ENCODE data around the gene POU2F1.

POU2F1 gene

GRCh38 chr1:167362638-167363037 is 142.0 kb downstream of the POU2F1 start:
- H3K9me2 ChIP-seq (replicated peaks; ENCODE audit: insufficient read depth, low read length) = no peaks in the 10 kb centered on the region
- H2AFZ ChIP-seq (ENCODE audit: low read length) = no peak overlapping the region
- no peaks in the 10 kb centered on the region for H3K4me1 ChIP-seq (ENCODE audit: low read length)
- H3K4me2 ChIP-seq (ENCODE audit: low read depth, low read length) = no peak overlapping the region
- no peak overlapping the region for H3K9ac ChIP-seq (ENCODE audit: low read length)
- peaks cover 36% of the 10 kb centered on the region for H3K79me2 ChIP-seq (ENCODE audit: low read length)
- H3K36me3 ChIP-seq (replicated peaks; ENCODE audit: insufficient read depth, low read length) = no peaks in the 10 kb centered on the region
- no peaks in the 10 kb centered on the region for H3F3A ChIP-seq (ENCODE audit: insufficient read depth, low read length)
- TF ChIP-seq EZH2 (optimal IDR thresholded peaks at IDR 0.05; ENCODE audit: low read depth, low read length) = no peak
- TF ChIP-seq EZH2phosphoT487 (IDR thresholded peaks at IDR 0.05; ENCODE audit: low read length) = no peak
- TF ChIP-seq, protein P1, sequence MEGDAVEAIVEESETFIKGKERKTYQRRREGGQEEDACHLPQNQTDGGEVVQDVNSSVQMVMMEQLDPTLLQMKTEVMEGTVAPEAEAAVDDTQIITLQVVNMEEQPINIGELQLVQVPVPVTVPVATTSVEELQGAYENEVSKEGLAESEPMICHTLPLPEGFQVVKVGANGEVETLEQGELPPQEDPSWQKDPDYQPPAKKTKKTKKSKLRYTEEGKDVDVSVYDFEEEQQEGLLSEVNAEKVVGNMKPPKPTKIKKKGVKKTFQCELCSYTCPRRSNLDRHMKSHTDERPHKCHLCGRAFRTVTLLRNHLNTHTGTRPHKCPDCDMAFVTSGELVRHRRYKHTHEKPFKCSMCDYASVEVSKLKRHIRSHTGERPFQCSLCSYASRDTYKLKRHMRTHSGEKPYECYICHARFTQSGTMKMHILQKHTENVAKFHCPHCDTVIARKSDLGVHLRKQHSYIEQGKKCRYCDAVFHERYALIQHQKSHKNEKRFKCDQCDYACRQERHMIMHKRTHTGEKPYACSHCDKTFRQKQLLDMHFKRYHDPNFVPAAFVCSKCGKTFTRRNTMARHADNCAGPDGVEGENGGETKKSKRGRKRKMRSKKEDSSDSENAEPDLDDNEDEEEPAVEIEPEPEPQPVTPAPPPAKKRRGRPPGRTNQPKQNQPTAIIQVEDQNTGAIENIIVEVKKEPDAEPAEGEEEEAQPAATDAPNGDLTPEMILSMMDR (IDR thresholded peaks at IDR 0.05; ENCODE audit: low read length) = no peak
- H3K4me3 ChIP-seq (ENCODE audit: low read length) = no peak overlapping the region
- H3K27me3 ChIP-seq (replicated peaks; ENCODE audit: insufficient read depth, low read length) = no peaks in the 10 kb centered on the region
- no peak overlapping the region for H3K27ac ChIP-seq (ENCODE audit: low read length)
- no peak for DNase-seq
- no peaks in the 10 kb centered on the region for H3K9me3 ChIP-seq (replicated peaks; ENCODE audit: insufficient read depth, low read length)
- H4K20me1 ChIP-seq (ENCODE audit: insufficient read depth, low read length) = no peaks in the 10 kb centered on the region

DNA sequence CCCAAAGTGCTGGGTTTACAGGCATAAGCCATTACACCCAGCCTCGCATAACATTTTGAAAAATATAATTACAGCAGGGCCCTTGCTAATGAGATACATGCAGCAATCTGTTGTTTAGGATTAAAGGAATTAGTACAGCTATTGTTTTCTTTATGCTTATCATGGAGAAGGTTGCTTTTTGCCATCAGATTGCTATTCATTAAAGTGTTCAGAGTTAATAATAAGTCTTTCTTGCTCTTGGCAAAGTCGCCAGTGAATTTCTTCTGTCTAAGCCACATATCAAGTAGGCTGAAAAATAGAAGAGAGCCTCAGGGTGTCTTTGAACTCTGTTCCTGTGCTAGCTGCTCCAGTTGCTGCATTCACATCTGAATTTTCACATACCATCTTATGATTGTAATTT is 144.1 kb downstream of the POU2F1 start:
- Histone ChIP-seq H3K4me1 (ENCODE audit: low read length) (no peaks in the 10 kb centered on the region), H3K9me3 (replicated peaks; ENCODE audit: insufficient read depth, low read length) (no peaks in the 10 kb centered on the region), H3K79me2 (ENCODE audit: low read length) (peaks cover 27% of the 10 kb centered on the region), H3F3A (ENCODE audit: insufficient read depth, low read length) (no peaks in the 10 kb centered on the region), H3K9me2 (replicated peaks; ENCODE audit: insufficient read depth, low read length) (no peaks in the 10 kb centered on the region), H3K4me2 (ENCODE audit: low read depth, low read length) (no peak overlapping the region), H2AFZ (ENCODE audit: low read length) (no peak overlapping the region), H3K27me3 (replicated peaks; ENCODE audit: insufficient read depth, low read length) (no peaks in the 10 kb centered on the region), H4K20me1 (ENCODE audit: insufficient read depth, low read length) (no peaks in the 10 kb centered on the region), H3K4me3 (ENCODE audit: low read length) (no peak overlapping the region), H3K27ac (ENCODE audit: low read length) (no peak overlapping the region), H3K9ac (ENCODE audit: low read length) (no peak overlapping the region), H3K36me3 (replicated peaks; ENCODE audit: insufficient read depth, low read length) (no peaks in the 10 kb centered on the region)
- no peak for DNase-seq
- TF ChIP-seq EZH2phosphoT487 (IDR thresholded peaks at IDR 0.05; ENCODE audit: low read length) (no peak), EZH2 (optimal IDR thresholded peaks at IDR 0.05; ENCODE audit: low read depth, low read length) (no peak)
- TF ChIP-seq, protein P1 (IDR thresholded peaks at IDR 0.05; ENCODE audit: low read length) = no peak

- TF ChIP-seq EZH2phosphoT487 (IDR thresholded peaks at IDR 0.05; ENCODE audit: low read length) = no peak
- no peak for TF ChIP-seq EZH2 (optimal IDR thresholded peaks at IDR 0.05; ENCODE audit: low read depth, low read length)
- TF ChIP-seq, protein P1 (IDR thresholded peaks at IDR 0.05; ENCODE audit: low read length) = no peak
- Histone ChIP-seq H3K79me2 (ENCODE audit: low read length) (peaks cover 22% of the 10 kb centered on the region), H3K4me1 (ENCODE audit: low read length) (no peaks in the 10 kb centered on the region), H3K4me3 (ENCODE audit: low read length) (no peak overlapping the region), H2AFZ (ENCODE audit: low read length) (no peak overlapping the region), H3K27ac (ENCODE audit: low read length) (no peak overlapping the region), H3K4me2 (ENCODE audit: low read depth, low read length) (no peak overlapping the region), H3K9me2 (replicated peaks; ENCODE audit: insufficient read depth, low read length) (no peaks in the 10 kb centered on the region), H3F3A (ENCODE audit: insufficient read depth, low read length) (no peaks in the 10 kb centered on the region), H3K9ac (ENCODE audit: low read length) (no peak overlapping the region), H3K36me3 (replicated peaks; ENCODE audit: insufficient read depth, low read length) (no peaks in the 10 kb centered on the region), H3K27me3 (replicated peaks; ENCODE audit: insufficient read depth, low read length) (no peaks in the 10 kb centered on the region), H4K20me1 (ENCODE audit: insufficient read depth, low read length) (no peaks in the 10 kb centered on the region), H3K9me3 (replicated peaks; ENCODE audit: insufficient read depth, low read length) (no peaks in the 10 kb centered on the region)
- DNase-seq = no peak
Observed at GRCh38 chr1:167365360-167365759, 144.7 kb downstream of the POU2F1 start.
